Coronary artery (tissue), 2 donors: ENCODE measurements around the gene GLB1L3.
"Not testable (repeated sequence)": the region's sequence is repeated elsewhere in the genome, so short reads cannot be mapped to it uniquely, and the experiment has no call there.

Source experiments
- DNase-seq: peaks from one replicate; pipeline ENCODE4 v3.0.0-alpha.2; 2017; ENCODE audit warnings: low spot score
- H3K27ac ChIP-seq, 2 donors: fragments of 200-600 bp; sonication (generic); one replicate each; pipeline ENCODE4 v1.5.1; 2016 to 2019
- H3K4me3 ChIP-seq: fragments of 200-600 bp; sonication (generic); 2 replicates; pipeline ENCODE4 v1.5.1; 2016; ENCODE audit warnings: mild to moderate bottlenecking, moderate library complexity
- TF ChIP-seq, protein P1 (sequence below): fragments of 200-600 bp; sonication (generic); IDR thresholded peaks from one replicate; pipeline ENCODE4 v1.5.1; 2019; ENCODE audit warnings: antibody characterized with exemption

Gene GLB1L3

DNA sequence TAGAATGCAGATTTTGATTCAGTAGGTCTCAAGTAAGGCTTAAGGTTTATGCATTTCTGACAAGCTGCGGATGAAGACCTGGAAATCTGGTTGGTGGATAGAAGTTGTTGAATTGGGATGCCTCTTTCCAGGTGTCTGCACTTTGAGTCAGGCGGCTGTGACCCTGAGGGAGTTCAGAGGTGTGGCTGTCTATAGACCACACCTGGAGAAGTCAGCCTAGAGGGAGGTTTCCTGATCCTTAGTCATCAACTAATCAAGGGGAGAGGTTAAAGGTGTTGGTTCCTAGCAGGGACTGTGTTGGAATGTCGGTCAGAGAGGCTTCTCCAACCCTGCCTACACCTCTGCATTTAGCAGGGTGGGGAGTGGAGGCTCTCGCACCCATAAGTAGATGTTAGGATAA is 63.6 kb downstream of the GLB1L3 start:
- Histone ChIP-seq H3K4me3 (no peak overlapping the region), H3K27ac (no peak overlapping the region)
- TF ChIP-seq, protein P1, sequence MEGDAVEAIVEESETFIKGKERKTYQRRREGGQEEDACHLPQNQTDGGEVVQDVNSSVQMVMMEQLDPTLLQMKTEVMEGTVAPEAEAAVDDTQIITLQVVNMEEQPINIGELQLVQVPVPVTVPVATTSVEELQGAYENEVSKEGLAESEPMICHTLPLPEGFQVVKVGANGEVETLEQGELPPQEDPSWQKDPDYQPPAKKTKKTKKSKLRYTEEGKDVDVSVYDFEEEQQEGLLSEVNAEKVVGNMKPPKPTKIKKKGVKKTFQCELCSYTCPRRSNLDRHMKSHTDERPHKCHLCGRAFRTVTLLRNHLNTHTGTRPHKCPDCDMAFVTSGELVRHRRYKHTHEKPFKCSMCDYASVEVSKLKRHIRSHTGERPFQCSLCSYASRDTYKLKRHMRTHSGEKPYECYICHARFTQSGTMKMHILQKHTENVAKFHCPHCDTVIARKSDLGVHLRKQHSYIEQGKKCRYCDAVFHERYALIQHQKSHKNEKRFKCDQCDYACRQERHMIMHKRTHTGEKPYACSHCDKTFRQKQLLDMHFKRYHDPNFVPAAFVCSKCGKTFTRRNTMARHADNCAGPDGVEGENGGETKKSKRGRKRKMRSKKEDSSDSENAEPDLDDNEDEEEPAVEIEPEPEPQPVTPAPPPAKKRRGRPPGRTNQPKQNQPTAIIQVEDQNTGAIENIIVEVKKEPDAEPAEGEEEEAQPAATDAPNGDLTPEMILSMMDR, result no peak
- DNase-seq, result no peak

DNA sequence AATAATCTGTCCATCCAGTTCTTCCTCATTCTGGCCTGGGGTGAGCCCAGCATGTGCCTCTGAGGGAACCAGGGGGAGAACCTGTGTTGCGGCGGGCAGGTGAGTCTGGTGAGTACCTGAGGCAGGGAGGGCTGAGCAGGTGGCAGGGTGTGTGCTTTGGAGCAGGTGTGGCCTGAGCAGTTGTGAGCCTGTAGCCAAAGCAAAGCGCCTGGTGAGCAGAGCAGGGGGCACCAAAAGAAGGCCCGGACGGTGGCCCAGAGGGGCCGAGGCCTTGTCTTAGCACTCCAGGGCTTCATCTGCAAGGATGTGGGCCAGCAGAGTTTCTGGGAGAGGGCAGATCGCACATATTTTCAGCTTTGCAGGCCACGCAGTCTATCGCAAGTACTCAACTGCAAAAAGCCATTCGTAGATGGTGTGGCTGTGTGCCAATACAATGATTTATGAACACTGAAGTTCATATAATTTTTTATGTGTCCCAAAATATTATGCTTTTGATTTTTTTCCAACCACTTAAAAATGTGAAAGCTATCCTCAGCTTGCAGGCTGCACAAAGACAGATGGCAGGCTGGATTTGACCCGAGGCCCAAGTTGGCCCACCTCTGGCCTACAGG is 64.3 kb downstream of the GLB1L3 start:
- Histone ChIP-seq H3K4me3 (no peak overlapping the region), H3K27ac (no peak overlapping the region)
- DNase-seq, result no peak
- TF ChIP-seq, protein P1, result no peak

DNA sequence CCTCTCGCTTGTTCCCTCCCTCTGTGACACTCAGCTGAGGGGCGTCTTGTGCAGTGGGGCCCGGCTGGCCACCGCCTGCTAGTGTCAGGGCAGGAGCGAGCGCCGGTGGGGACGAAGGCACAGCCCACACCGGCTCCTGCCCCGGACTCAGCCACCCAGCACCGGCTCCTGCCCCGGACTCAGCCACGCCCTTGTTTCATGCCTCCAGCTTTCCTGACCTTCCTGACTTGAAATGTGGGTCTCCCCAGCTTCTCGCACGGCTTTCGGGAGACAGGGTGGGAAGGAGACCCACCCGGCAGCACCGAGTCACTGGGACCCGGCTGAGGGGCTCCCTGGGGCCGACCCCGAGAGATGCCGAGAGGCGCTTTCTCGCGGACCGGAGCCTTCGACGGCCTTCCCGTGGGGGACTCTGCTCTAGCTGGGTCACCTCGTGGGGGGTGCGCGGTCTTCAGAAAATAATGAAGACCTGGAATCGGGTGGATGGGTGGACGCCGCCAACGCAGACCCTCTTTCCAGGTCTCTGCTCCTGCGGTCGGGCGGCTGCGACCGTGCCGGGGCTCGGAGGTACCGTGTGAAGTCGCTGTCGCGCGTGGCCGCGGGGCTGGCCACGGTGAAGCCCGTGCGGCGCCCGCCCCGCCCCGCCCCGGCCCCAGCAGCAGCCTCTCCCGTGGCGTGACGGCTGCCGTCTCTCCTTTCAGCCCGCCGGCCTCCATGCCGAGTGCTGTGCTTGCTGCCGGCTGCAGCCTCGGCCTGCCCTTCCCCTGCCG is 65.8 kb downstream of the GLB1L3 start:
- Histone ChIP-seq H3K4me3 (no peak overlapping the region), H3K27ac (no peak overlapping the region)
- TF ChIP-seq, protein P1, result no peak
- no peak for DNase-seq

DNA sequence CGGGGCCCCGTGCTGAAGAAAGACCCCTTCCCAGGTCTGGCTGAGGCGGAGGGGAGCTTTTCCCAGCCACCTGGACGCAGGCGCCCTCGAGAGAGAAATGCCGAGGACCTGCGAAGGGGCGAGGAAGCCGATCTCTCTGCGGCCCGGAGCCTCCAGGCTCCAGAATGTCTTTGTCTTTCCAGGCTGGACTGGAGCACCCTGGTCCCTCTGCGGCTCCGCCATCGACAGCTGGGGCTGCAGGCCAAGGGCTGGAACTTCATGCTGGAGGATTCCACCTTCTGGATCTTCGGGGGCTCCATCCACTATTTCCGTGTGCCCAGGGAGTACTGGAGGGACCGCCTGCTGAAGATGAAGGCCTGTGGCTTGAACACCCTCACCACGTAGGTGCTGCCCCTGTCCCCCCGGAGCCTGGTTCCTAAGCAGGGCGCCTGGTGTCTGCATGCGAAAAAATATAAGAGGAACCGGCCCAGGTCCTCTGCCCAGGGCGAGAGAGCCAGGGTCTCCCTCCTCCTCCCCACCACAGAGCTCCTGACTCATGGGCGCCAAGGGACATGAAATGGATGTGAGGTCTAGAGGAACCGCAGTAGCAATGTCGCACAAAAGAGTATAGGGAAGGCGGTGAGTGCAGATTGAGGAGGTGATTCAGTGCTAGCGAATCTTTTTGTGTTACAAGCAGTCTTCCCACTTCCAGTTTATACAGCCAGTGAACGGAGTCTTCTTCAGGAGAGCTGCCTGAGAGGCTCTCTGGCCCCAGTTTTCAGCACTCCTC is 66.6 kb downstream of the GLB1L3 start:
- Histone ChIP-seq H3K27ac (no peak overlapping the region), H3K4me3 (no peak overlapping the region)
- TF ChIP-seq, protein P1, result no peak
- DNase-seq, result no peak

DNA sequence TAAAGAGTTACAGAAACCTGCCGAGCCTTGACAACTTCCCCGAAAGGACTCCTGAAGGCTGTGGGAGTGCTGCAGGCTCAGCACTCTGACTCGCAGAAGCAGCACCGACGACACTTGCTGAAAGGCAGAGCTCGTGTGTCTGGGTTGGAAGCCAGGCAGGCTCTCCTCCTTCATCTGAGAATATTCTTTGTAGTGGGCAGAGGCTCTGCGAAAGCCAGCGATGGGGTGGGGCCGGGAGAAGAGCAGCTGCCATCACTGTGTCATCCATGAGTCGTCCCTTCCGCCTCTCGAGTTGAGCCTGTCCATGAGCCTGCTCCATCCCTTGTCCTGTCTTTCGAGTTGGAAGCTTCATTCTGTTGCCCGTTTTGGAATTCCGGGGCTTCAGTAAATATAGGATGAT is 67.5 kb downstream of the GLB1L3 start:
- Histone ChIP-seq H3K27ac (no peak overlapping the region), H3K4me3 (no peak overlapping the region)
- DNase-seq, result no peak
- TF ChIP-seq, protein P1, result no peak

DNA sequence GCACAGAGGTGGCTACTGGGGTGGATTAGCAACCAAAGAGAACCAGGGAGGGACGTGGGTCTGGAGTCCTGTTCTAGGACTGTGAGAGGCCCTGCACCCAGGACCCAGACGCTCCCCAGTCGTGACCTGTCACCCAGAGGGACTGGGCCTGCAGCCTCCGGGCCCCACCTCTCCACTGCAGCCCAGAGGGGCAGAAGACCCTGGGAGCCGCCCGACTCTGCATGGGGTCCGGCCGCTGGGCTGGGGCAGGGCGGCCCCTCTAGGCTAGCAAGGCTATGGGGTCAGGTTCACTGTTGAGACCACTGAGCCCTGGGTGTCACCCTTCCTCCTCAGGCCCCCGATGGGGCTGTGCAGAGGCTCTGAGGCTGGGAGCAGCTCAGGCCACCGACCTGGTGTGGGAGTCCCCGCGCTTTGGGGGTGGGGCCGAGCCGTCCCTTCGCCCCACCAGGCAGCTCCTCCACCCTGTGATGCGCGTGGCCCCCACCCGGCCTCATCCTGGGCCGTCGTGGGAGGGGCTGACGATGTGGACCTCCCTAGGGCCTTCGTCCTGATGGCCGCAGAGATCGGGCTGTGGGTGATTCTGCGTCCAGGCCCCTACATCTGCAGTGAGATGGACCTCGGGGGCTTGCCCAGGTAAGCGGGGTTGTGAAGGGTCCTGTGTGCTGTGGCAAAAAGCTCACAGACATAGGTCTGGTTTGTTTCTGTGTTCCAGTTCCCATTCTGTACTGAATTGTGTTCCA is 68.5 kb downstream of the GLB1L3 start:
- not testable (repeated sequence) for H3K4me3 ChIP-seq, H3K27ac ChIP-seq, DNase-seq

DNA sequence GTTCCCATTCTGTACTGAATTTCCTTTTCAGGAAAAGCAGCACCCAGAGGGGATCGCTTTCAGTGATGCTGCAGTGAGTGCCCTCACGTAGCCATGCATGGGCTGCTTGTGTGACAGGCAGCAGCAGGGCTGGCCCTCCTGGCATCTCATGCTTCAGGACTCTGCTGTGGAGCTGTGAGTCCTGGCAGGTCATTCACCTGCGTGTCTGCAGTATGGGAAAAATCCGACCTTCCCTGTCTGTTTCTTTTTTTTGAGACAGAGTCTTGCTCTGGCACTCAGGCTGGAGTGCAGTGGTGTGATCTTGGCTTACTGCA is 69.0 kb downstream of the GLB1L3 start:
- Histone ChIP-seq H3K4me3 (no peak overlapping the region), H3K27ac (no peak overlapping the region)
- TF ChIP-seq, protein P1, result no peak
- DNase-seq, result no peak
